NCI-H82 treated with DMSO at 0.1 percent for 48 hours (cell line): ENCODE measurements around the gene P4HA2.

ENCODE experiments used
- DNase-seq: peaks from one replicate; lab custom pipeline; 2025; ENCODE audit not compliant: unreplicated experiment; lab: John Stamatoyannopoulos, UW

The P4HA2 gene

GRCh38 chr5:132225165-132226032 lies 2.3 kb downstream of the P4HA2 start:
- DNase-seq, result peak; percentile 2

DNA sequence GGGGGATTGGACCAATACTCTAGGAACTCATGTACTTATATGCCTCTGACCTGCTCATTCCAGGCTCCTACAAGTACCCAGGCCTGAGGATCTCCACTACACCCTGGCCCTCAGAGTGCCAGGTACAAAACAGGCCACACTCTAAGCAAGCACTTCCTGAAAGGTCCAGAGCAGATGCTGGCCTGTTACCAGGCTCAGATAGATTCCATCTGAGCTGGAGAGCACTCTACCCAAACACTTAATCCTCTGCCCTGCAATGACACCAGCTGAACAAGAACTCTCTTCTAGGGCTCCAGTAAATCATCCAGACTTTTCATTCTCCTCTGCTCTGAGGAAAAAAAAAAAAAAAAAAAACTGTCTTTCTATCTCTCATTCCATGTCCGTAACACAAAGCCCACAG lies 2.9 kb downstream of the P4HA2 start:
- no peak for DNase-seq

DNA sequence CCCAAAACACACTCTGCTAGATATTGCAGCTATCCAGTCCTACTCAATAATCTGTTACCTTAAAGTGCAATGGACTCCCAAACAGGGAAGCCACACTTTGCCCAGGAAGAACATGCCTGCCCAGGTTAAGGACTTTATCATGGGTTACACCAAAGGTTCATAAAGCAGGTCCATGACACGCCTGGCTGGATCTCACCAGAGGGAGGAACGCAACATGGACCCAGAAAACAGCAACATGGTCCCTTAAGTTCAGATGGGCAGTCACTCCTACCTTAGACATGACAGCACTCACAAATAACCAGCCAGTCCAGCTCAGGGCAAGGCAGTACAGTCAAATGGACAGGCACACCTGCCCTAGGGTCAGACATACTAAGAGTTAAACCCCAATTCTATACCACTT lies 3.8 kb downstream of the P4HA2 start:
- no peak for DNase-seq

- no peak for DNase-seq
These were observed 5.0 kb downstream of the P4HA2 start for GRCh38 chr5:132222649-132223038.

GRCh38 chr5:132221781-132222648 lies 5.6 kb downstream of the P4HA2 start:
- no peak for DNase-seq

GRCh38 chr5:132220491-132220890 lies 7.2 kb downstream of the P4HA2 start:
- no peak for DNase-seq

- DNase-seq, result no peak
These were observed 7.7 kb downstream of the P4HA2 start for GRCh38 chr5:132219981-132220380.

GRCh38 chr5:132219289-132219970 lies 8.2 kb downstream of the P4HA2 start:
- no peak for DNase-seq

DNA sequence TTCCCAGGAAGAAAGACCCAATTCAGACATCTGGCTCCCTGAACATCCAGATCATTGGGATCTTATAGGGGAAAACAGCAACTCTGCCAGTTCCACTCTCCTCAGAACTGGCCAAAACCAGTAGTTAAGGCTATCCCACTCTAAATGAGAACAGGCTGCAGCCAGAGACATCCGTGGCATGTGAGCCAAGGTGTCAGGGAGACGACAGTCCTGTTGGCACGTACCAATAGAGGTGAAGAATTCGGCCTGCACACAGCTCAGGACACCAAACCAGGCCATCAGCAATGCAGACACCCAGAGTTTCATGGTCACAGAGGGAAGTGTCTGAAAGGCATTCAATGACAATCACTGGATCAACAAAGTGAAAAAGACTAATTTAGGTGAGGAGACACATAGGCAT lies 9.3 kb downstream of the P4HA2 start:
- DNase-seq, result no peak

- no peak for DNase-seq
These were observed 12.3 kb downstream of the P4HA2 start for GRCh38 chr5:132215329-132215728.

- DNase-seq, result no peak
These were observed 13.2 kb downstream of the P4HA2 start for GRCh38 chr5:132214491-132214890.

- no peak for DNase-seq
These were observed 14.0 kb downstream of the P4HA2 start for GRCh38 chr5:132213666-132214065.

GRCh38 chr5:132211787-132212186 lies 15.9 kb downstream of the P4HA2 start:
- DNase-seq, result no peak

GRCh38 chr5:132210944-132211343 lies 16.7 kb downstream of the P4HA2 start:
- DNase-seq, result no peak

GRCh38 chr5:132209901-132210545 lies 17.6 kb downstream of the P4HA2 start:
- no peak for DNase-seq

DNA sequence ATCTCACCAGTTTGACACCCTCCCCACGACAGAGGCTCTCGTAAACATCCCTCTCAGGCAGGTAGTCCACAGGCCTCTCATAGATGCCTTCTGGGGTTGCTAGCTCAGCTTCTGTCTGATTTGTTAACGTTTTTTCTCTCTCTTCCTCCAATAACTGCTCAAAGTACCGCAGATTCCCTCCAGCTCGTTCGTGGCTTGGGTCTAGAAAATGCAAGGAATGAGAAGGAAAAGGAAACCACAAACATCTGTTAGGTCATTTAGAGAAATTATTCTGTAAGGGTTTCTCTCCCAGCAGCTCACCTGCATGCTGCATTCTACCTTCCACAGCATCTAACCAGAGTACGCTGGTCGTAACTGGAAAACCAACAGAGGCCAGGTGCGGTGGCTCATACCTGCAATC lies 18.5 kb downstream of the P4HA2 start:
- no peak for DNase-seq

DNA sequence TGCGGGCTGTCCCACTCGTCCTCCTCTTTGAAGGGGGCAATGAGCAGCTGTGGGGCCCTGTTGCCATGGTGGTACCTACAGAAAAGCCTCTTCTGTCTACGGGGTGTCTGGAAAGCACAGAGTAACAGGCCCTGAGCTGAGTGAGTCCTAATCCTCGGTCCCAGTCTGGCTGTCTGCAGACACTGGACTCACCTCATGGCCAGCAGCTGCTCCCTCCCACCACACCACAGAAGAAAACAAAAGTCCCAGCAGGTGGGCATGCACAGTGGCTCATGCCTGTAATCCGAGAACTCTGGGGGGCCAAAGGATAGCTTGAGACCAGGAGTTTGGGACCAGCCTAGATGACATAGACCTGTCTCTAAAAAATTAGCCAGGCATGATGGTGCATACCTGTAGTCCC lies 19.9 kb downstream of the P4HA2 start:
- DNase-seq, result no peak

DNA sequence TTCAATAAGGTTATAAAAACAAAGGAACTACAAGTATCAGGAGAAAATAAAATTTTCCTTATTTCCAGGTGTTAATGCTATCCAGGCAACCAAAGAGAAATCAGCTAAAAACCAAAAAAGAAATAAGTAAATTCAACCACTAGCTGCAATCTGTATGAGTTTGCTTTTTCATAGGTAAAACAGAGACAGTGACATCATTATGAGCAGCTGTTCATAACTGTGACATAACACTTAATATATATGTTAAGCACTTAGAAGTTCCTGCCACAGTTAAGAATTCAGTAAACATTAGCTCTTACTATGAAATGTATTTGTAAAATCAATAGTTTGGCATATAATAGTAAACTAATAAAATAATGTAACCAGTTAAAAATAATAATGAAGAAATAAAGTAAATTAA lies 20.9 kb downstream of the P4HA2 start:
- DNase-seq, result no peak

DNA sequence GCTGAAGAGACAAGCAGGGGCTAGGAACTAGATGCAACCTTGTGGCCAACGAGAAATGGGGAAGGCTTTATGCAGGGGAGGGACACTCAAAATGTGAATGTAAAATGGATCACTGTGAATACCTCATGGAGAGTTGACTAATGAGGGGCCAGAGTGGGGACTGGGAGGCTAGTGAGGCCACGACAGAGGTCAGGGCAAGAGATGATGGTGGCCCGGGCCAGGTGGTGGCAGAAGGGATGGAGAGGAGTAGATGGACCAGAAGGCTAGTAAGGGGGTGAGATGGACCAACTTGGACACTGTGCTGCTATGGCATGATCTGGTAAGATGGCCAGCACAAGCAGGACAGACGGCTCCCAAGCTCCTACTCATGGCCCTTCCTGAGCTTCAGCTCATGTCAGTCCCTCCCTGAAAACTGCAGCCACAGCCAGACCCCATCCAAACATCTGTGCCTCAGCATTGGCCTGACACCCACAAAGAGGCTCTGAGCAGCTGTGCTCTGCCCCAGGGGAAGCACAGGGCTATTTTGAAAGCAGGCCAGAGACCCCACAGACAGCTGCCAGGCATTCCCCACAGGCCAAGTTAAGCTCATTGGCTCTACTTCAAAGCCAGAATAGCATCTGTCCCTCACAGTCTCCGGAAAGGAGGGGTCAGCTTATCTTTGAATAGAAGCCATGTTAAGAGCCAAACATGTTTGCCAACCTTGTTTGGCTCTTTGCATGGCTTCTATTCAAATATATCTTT lies 22.1 kb downstream of the P4HA2 start:
- peak; percentile 74 for DNase-seq

DNA sequence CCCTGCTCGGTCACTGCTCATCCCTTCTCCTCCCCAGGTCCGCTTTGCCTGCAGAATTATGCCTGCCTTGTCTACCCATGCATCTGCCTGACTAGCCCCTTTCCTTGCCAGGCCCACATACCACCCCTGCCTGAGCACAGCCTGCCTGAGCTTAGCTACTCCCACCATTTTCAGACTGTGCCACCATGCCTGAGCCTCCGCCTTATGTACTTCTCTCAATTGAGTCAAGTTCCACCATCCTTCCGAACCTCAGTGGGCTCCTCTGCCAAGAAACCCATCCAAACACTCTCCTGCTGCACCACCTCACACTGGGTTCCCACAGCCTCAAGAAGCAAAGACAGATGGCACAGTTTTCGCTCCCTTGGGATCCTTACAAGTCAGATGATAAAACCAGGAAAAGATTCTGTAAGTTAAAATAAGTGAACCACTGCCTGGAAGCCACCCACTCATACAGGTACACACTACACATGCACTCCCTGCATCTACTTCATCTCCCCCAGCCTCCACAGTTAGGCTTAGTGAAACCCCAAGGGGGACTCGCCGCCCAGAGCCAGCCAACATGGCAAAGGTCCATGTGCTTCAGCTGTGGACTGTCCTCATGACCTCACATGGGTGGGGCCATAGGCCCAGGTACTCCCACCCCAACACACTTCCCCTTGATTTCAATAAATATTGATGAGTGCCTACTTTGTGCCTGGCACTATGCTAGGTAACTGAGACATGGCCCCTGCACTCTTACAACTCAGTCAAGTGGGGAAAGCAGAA lies 23.1 kb downstream of the P4HA2 start:
- no peak for DNase-seq
